GM12864 (cell line): ENCODE data around the gene EPSTI1.

Source experiments
- DNase-seq: peaks from one replicate; pipeline ENCODE4 v3.0.0-alpha.2; 2011; ENCODE audit warnings: low read depth
- H3K4me3 ChIP-seq: 2 replicates; pipeline ENCODE4 v1.5.1; 2011; ENCODE audit warnings: mild to moderate bottlenecking, low read depth, low read length, control low read depth
- TF ChIP-seq, protein P1 (sequence below): IDR thresholded peaks from 2 replicates; pipeline ENCODE4 v1.5.1; 2011; ENCODE audit warnings: low read depth, mild to moderate bottlenecking, moderate library complexity, low read length, control low read depth, inconsistent platforms; ENCODE audit errors: missing control alignments

EPSTI1 gene

DNA sequence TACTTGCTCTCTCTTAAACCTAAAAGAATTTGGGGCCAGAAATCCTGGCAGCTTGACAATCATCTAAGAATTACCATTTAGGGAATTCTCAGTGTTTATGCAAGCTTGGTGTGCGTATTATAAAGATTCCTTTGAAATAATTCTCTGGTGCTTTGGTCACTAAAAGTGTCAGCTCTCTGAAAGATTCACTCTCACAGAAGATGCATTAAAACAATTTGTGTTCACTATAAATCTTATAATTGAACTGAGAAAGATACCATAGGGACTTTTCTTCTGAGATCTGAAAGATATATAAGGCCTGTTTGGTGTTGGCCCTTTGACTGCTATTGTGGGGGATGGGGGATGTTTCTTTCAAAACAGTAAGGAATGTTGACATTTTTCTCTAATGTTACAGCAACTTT is 27.3 kb downstream of the EPSTI1 start:
- TF ChIP-seq, protein P1, sequence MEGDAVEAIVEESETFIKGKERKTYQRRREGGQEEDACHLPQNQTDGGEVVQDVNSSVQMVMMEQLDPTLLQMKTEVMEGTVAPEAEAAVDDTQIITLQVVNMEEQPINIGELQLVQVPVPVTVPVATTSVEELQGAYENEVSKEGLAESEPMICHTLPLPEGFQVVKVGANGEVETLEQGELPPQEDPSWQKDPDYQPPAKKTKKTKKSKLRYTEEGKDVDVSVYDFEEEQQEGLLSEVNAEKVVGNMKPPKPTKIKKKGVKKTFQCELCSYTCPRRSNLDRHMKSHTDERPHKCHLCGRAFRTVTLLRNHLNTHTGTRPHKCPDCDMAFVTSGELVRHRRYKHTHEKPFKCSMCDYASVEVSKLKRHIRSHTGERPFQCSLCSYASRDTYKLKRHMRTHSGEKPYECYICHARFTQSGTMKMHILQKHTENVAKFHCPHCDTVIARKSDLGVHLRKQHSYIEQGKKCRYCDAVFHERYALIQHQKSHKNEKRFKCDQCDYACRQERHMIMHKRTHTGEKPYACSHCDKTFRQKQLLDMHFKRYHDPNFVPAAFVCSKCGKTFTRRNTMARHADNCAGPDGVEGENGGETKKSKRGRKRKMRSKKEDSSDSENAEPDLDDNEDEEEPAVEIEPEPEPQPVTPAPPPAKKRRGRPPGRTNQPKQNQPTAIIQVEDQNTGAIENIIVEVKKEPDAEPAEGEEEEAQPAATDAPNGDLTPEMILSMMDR = no peak
- no peak overlapping the region for H3K4me3 ChIP-seq
- no peak for DNase-seq

DNA sequence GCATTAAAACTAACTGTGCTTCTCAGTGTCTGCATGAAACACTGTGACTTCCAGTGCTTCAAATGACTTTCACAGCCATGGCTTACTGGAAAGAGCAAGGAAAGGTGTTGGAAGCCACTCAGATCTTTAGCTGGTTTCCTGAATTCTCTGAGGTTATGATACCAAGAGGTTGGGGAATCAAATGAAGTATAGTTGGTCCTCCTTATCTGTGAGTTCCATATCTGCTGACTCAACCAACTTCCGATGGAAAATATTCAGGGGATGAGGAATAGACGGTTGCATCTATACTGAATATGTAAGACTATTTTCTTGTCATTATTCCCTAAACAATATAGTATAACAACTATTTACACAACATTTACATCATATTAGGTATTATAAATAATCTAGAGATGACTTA is 32.4 kb downstream of the EPSTI1 start:
- TF ChIP-seq, protein P1 = no peak
- no peak overlapping the region for H3K4me3 ChIP-seq
- DNase-seq = no peak

DNA sequence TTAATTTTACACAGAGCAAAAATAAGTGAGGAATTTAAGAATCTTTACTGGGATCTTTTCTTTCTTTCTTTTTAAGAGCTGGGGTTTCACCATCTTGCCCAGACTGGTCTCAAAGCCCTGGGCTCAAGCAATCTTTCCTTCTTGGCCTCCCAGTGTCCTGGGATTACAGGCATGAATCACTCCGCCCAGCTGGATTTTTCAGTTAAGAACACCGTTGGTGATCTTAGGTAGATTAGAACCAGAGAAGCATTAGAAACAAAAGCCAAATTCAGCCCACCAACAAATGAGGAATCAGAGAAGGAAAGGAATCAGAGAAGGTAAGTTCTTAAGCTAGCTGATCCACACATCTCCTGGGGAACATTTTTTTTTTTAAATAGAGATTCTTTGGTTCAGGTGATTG is 34.2 kb downstream of the EPSTI1 start:
- no peak for DNase-seq
- H3K4me3 ChIP-seq = no peak overlapping the region
- TF ChIP-seq, protein P1 = no peak

DNA sequence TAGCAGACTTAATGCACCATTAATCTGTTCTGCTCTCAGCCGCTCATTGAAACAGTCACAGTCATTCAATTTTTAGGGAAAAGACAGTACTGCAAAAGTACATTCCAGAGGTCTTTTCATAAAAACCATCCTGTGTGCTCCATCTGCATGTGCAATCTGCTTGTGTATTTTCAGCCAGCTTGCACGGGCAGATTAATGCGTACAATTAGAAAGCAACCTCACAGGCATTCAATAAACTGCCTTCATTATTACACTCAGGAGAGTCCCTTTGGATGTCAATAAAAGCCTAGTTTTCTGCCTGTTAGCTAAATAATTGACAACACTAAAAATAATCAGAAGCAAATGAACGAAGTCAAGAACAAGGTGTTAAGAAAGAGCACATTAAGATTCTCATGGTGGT is 41.9 kb downstream of the EPSTI1 start:
- TF ChIP-seq, protein P1 = no peak
- no peak for DNase-seq

DNA sequence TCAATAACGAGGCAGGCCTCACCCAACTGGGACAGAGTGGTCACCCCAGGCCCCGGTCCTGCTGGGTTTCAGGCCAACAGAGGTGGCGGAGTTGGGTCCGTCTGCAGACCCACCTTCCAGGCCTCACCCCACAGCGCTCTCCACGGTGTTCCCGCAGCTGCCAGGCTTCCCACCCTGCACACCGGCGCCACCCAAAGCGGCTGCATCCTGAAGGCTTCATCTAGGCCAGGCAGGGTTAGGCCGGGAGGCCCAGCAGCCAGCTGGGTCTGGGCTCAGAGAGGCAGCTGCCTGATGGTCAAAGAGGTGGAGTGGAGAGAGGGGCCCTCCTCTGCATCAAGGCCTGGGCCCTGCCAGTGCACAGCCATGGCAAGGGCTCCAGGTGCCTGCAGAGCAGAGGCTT is 44.1 kb downstream of the EPSTI1 start:
- no peak for DNase-seq
- TF ChIP-seq, protein P1 = no peak
- no peak overlapping the region for H3K4me3 ChIP-seq

More for the DNA sequence above, 41.9 kb downstream of the EPSTI1 start:
- H3K4me3 ChIP-seq = no peak overlapping the region

DNA sequence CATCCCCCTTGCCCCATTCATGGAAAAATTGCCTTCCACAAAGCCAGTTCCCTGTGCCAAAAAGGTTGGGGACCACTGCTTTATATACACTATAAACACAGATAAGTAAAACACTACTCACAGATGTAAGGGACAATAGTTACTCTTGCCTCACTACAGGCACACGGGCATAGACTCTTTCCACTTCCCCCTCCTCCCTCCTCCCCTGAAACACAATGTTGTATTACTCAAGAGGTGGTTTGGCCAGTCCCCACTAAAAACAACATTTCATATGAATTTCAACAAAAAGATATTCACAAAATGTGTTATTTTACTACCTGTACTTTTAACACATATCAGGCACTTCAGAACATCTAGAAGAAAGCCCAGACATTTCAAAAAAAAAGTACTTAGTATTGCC is 45.1 kb downstream of the EPSTI1 start:
- DNase-seq = no peak
- TF ChIP-seq, protein P1 = no peak
- no peak overlapping the region for H3K4me3 ChIP-seq

DNA sequence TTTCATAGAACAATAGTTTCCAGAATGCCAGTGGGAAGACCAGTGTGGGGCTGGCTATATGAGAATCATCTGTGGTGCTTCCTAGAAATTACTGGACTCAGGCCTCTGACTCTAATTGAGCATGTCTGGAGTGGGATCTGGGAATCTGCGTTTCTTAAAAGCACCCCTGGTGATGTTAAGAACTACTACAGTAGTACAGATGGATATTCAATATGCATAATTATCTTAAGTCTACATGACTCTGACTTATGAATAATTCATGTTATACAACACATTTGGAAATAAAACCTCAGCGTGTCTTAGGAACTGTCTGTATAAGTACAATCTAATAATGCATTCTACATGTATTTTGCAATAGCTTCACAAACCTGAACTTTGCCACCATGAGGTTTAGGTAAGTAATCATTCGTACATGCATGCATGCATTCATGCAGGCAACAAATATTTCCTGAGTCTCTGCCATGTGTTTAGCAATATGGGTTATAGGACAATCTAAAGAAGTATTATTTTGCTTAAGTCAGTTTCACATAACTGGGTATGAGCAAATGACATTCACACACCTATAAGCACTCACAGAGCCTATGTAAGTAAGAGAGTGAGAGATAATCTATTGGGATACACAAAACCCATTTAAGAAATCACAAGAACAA is 62.0 kb downstream of the EPSTI1 start:
- no peak overlapping the region for H3K4me3 ChIP-seq
- TF ChIP-seq, protein P1 = no peak
- no peak for DNase-seq
